Thyroid gland (tissue), 4 donors: Measurements from ENCODE around the gene HMCES. TPM values are rescaled to one million over a fixed set of nuclear protein-coding genes. Genes with fewer than 3 reads are reported as not detected.

Experiments
- DNase-seq, 2 donors: peaks; one replicate each; pipeline ENCODE4 v3.0.0-alpha.2; 2019
- H3K27ac ChIP-seq, 3 donors: fragments of 200-600 bp; sonication (generic); 1 replicate in 2 of 3; 2 replicates in 1 of 3; pipeline ENCODE4 v1.5.1; 2016 to 2019; ENCODE audit warnings: mild to moderate bottlenecking in 1 of 3, moderate library complexity in 1 of 3
- H3K27me3 ChIP-seq: fragments of 200-600 bp; sonication (generic); one replicate; pipeline ENCODE4 v1.5.1; 2019
- H3K36me3 ChIP-seq, 2 donors: fragments of 200-600 bp; sonication (generic); one replicate each; pipeline ENCODE4 v1.5.1; 2016 to 2019
- H3K4me1 ChIP-seq, 2 donors: fragments of 200-600 bp; sonication (generic); one replicate each; pipeline ENCODE4 v1.5.1; 2017 to 2019
- H3K4me3 ChIP-seq, 3 donors: fragments of 200-600 bp; sonication (generic); replicated peaks in 1 of 3; 1 replicate in 2 of 3; 2 replicates in 1 of 3; pipeline ENCODE4 v1.5.1; 2016; ENCODE audit warnings: mild to moderate bottlenecking in 1 of 3
- H3K9me3 ChIP-seq: fragments of 200-600 bp; sonication (generic); one replicate; pipeline ENCODE4 v1.5.1; 2017
- POLR2A ChIP-seq, 2 donors: fragments of 450-650 bp; IDR thresholded peaks; one replicate each; pipeline ENCODE4 v1.6.1; 2017; ENCODE audit warnings: antibody characterized with exemption in 2 of 2, mild to moderate bottlenecking in 2 of 2, moderate library complexity in 1 of 2
- WGBS, 2 donors: methylation state at CpG; one replicate each; pipeline ENCODE4 v1.1.5; 2017; 5-methylcytosine and 5-hydroxymethylcytosine counted together
- intact Hi-C: fragments of 100-400 bp; cut with DNase I; formaldehyde crosslinking; loops from one replicate; pipeline ENCODE4 v1.15.1; 2023
- total RNA-seq, 4 donors: library from RNA; depleted of rRNA; stranded (reverse); fragments of >200 nt; gene quantifications; one replicate each; pipeline ENCODE4 v1.2.3, GENCODE V29; 2016
- TF ChIP-seq, protein P1 (sequence below), 6 experiments: fragments of 200-600 bp in 3 of 6; fragments of 450-650 bp in 3 of 6; sonication (generic) in 3 of 6; IDR thresholded peaks; one replicate each; pipeline ENCODE4 v1.5.1; 2016 to 2019; ENCODE audit warnings: antibody characterized with exemption in 6 of 6, mild to moderate bottlenecking in 2 of 6, inconsistent platforms in 1 of 6, moderate library complexity in 1 of 6

Gene HMCES
- total RNA-seq, 4 donors from 2014 or later: 23.7 to 30.9 (median 26.0) TPM

DNA sequence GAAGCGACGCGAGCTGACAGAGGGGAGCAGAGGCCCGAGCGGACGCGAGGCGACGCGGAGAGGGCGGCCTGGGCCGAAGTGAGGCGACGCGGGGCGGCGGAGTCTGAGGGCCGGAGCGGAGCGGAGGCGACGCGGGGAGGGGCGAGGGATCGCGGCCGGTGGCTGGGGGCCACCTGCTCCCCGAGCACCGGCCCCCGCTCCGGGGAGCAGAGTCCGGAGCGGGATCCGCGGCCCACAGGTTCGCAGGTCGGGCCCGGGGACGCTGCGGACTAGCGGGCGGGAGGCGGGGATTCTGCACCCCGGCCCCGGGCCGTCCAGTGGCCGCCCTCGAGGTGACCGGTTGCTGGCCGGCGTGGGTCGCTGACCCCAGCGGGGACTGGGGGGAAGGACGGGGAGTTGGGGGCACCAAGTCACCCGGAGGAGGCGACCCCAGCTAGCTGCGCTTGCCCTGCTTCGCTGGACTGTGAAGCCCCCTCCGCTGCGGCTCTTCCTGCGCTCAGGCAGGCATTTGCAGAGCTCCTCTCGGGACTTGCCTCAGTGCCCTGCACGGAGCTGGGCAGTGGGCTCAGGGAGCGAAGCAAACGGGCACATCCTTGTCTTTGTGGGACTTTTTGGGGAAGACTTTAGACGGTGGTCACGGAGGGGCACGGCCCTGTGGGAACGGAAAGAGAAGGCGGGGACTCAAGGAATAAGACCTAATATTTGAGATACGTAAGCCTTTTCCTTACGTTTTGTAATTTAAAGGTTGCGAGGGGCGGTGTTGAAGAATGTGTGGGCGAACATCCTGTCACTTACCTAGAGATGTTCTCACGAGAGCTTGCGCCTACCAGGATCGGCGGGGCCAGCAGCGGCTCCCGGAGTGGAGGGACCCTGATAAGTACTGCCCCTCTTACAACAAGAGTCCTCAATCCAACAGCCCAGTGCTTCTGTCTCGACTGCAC lies 566 bp downstream of the HMCES start:
- peak; percentile 39 to 40 for DNase-seq
- peaks cover 5 to 13% of the 10 kb centered on the region in 2 donors for H3K4me1 ChIP-seq

DNA sequence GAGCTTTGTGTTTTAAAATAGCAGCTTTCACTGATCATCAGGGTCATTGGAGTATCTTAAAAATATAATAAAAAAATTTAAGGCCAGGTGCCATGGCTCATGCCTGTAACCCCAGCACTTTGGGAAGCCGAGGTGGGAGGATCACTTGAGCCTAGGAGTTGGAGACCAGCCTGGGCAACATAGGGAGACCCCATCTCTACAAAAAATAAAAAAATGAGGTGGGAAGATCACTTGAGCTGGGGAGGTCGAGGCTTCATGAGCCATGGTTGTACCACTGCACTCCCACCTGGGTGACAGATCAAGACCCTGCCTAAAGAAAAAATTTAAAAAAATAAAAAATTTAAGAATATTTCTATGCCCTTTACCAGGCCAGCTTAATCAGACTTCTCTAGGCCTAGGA lies 1.5 kb downstream of the HMCES start:
- Histone ChIP-seq H3K36me3 (peaks cover 13 to 21% of the 10 kb centered on the region in 2 donors), H3K27me3 (no peaks in the 10 kb centered on the region), H3K4me3 (no peak overlapping the region), H3K27ac (no peak overlapping the region), H3K9me3 (no peaks in the 10 kb centered on the region), H3K4me1 (peaks cover 5 to 13% of the 10 kb centered on the region in 2 donors)
- intact Hi-C loops: no loop called here
- no peak for DNase-seq
- 71 to 76% methylated on average over 2 of the region's 2 CpGs for WGBS, 2 donors
- TF ChIP-seq, protein P1, sequence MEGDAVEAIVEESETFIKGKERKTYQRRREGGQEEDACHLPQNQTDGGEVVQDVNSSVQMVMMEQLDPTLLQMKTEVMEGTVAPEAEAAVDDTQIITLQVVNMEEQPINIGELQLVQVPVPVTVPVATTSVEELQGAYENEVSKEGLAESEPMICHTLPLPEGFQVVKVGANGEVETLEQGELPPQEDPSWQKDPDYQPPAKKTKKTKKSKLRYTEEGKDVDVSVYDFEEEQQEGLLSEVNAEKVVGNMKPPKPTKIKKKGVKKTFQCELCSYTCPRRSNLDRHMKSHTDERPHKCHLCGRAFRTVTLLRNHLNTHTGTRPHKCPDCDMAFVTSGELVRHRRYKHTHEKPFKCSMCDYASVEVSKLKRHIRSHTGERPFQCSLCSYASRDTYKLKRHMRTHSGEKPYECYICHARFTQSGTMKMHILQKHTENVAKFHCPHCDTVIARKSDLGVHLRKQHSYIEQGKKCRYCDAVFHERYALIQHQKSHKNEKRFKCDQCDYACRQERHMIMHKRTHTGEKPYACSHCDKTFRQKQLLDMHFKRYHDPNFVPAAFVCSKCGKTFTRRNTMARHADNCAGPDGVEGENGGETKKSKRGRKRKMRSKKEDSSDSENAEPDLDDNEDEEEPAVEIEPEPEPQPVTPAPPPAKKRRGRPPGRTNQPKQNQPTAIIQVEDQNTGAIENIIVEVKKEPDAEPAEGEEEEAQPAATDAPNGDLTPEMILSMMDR (IDR thresholded peaks at IDR 0.05): no peak
- TF ChIP-seq POLR2A (IDR thresholded peaks at IDR 0.05): no peak

More for the DNA sequence above, 566 bp downstream of the HMCES start:
- peaks cover 17 to 31% of the 10 kb centered on the region in 2 donors for H3K36me3 ChIP-seq
- peak in 1 of 2 donors; percentile 60 for TF ChIP-seq POLR2A (IDR thresholded peaks at IDR 0.05)
- TF ChIP-seq, protein P1 (IDR thresholded peaks at IDR 0.05): no peak
- no peaks in the 10 kb centered on the region for H3K27me3 ChIP-seq
- H3K27ac ChIP-seq: peak overlapping the region; percentile 87 to 95 (median 93)
- intact Hi-C loops: loop anchor here (5.0 kb wide), 1 partner anchor 33 kb away; no protein-coding TSS in a partner anchor
- 2 to 3% methylated on average over 35 to 59 of the region's 82 CpGs for WGBS, 2 donors
- no peaks in the 10 kb centered on the region for H3K9me3 ChIP-seq
- H3K4me3 ChIP-seq: peak overlapping the region; percentile 66 to 99 (median 85)

DNA sequence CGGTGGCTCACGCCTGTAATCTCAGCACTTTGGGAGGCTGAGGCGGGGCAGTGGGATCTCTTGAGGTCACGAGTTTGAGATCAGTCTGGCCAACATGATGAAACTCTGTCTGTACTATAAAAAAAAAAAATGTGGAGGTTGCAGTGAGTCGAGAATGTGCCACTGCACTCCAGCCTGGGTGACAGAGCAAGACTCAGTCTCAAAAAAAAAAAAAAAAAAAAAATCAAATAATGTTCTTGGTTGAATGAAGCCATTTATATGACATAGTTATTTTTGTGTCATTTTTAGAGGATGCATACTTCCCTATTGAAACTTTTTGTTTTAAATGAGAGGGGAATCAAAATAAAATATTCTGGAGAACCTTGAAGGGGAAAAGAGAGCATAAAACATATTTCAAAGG lies 3.1 kb downstream of the HMCES start:
- Histone ChIP-seq H3K9me3 (no peaks in the 10 kb centered on the region), H3K4me1 (peaks cover 5 to 13% of the 10 kb centered on the region in 2 donors), H3K27ac (no peak overlapping the region), H3K36me3 (peaks cover 5 to 9% of the 10 kb centered on the region in 2 donors), H3K4me3 (no peak overlapping the region), H3K27me3 (no peaks in the 10 kb centered on the region)
- DNase-seq: no peak
- intact Hi-C loops: no loop called here
- WGBS, 2 donors: 81 to 88% methylated on average over 5 of the region's 5 CpGs
- TF ChIP-seq, protein P1 (IDR thresholded peaks at IDR 0.05): no peak
- no peak for TF ChIP-seq POLR2A (IDR thresholded peaks at IDR 0.05)

DNA sequence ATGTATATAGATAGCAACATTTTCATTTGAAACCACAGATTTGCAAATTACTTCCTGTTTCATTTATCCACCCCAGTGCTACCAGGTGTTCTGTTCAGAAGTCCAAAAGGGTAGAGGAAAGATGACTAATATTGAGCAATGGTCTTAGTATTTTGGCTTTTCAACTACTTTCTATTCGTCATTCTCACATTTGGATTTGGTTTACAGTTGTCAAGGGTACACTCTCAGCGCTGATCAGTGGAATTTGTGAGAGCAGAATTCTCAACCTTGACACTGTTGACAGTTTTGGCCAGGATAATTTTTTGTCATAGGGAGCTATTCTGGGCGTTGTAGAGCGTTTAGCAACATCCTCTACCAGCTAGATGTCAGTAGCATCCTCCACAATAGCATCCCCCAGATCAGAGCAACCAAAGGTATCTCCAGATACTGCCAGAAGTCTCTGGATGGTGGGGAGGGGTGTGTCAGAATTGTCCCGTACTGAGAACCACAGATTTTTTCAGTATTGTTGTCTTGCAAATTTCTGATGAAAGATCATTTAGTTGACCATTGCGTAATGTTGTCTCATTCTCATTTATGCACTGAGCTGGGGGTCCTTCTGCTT lies 4.2 kb downstream of the HMCES start:
- Histone ChIP-seq H3K4me1 (peaks cover 5 to 12% of the 10 kb centered on the region in 2 donors), H3K36me3 (peaks cover 0 to 1% of the 10 kb centered on the region in 2 donors), H3K27ac (no peak overlapping the region), H3K27me3 (no peaks in the 10 kb centered on the region), H3K4me3 (no peak overlapping the region), H3K9me3 (no peaks in the 10 kb centered on the region)
- TF ChIP-seq POLR2A (IDR thresholded peaks at IDR 0.05): no peak
- WGBS, 2 donors: 64 to 78% methylated on average over 6 of the region's 6 CpGs
- intact Hi-C loops: no loop called here
- no peak for DNase-seq

DNA sequence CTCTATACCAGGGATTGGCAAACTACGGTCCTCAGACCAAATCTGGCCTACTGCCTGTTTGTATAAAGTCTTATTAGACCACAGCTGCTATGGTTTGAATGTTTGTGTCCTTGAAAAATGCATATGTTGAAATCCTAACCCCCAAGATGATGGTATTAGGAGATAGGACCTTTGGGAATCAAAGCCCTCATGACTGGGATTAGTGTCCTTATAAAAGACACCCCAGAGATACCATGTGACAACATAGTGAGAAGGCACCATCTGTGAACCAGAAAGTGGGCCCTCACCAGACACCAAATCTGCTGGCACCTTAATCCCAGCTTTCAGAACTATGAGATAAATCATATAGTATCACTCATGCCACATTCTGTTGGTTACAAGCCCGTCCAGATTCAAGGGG lies 7.4 kb downstream of the HMCES start:
- TF ChIP-seq, protein P1 (IDR thresholded peaks at IDR 0.05): no peak
- no peak for TF ChIP-seq POLR2A (IDR thresholded peaks at IDR 0.05)
- H3K4me3 ChIP-seq: no peak overlapping the region
- no peaks in the 10 kb centered on the region for H3K4me1 ChIP-seq
- H3K9me3 ChIP-seq: no peaks in the 10 kb centered on the region
- no peak for DNase-seq
- H3K27ac ChIP-seq: no peak overlapping the region
- H3K36me3 ChIP-seq: peaks cover 16 to 18% of the 10 kb centered on the region in 2 donors
- intact Hi-C loops: no loop called here
- H3K27me3 ChIP-seq: no peaks in the 10 kb centered on the region
- 95 to 98% methylated on average over 2 of the region's 2 CpGs for WGBS, 2 donors
